ENCODE results near the gene CEP152.

- TF ChIP-seq CTCF (IDR thresholded peaks at IDR 0.05) (no peak), EZH2 (IDR thresholded peaks at IDR 0.05) (no peak), EZH2phosphoT487 (IDR thresholded peaks at IDR 0.05) (no peak)
These were observed at the start of gene CEP152 for GRCh38 chr15:48810414-48811324.

Measured in neural progenitor cell (in vitro differentiated cells).